Endothelial cell of umbilical vein (primary cell): ENCODE data around the gene CARNS1. TPM values are rescaled to one million over a fixed set of nuclear protein-coding genes. Genes with fewer than 3 reads are reported as not detected.
A peak's percentile ranks its signal among the peaks of the same experiment; 100 is the strongest.

ENCODE experiments used
- BruUV-seq: library from RNA; stranded (reverse); fragments of 400-500 nt; replicated peaks from 2 replicates; lab custom pipeline; 2021; lab: Mats Ljungman, UMichigan
- CTCF ChIA-PET: fragments of 300-600, 350-600 bp; sonication (Branson Sonifier 250); formaldehyde crosslinking; loops from one replicate; lab custom pipeline; 2021; ENCODE audit warnings: antibody characterized with exemption, inconsistent platforms; lab: Charles Lee
- POLR2A ChIA-PET: fragments of 300-600, 350-600 bp; sonication (Branson Sonifier 250); formaldehyde crosslinking; loops from one replicate; lab custom pipeline; 2021; ENCODE audit warnings: antibody characterized with exemption, inconsistent platforms; lab: Charles Lee
- DNase-seq: peaks from one replicate; pipeline ENCODE4 v3.0.0-alpha.2; 2011; ENCODE audit warnings: low read depth, low spot score
- FAIRE-seq: peaks from 2 replicates; lab custom pipeline; 2011; peaks lifted over from hg19 to GRCh38; lab: Jason Lieb, UNC
- H2AFZ ChIP-seq: 2 replicates; pipeline ENCODE4 v1.6.0; 2012; ENCODE audit warnings: low read depth, low read length, control low read depth, inconsistent platforms
- H3K27ac ChIP-seq: 2 replicates; pipeline ENCODE4 v1.5.1; 2011; ENCODE audit warnings: low read depth, mild to moderate bottlenecking, control low read depth, low read length, moderate library complexity; ENCODE audit not compliant: insufficient read depth
- H3K27me3 ChIP-seq, 2 experiments: 2 replicates each; pipeline versions ENCODE4 v1.6.0 to v1.6.1; 2011; ENCODE audit warnings: low read length in 2 of 2, mixed read lengths in 1 of 2; ENCODE audit not compliant: control insufficient read depth in 2 of 2, insufficient read depth in 2 of 2
- H3K36me3 ChIP-seq, 2 experiments: 2 replicates in 1 of 2; 3 replicates in 1 of 2; pipeline ENCODE4 v1.5.1; 2011; ENCODE audit warnings: low read length in 2 of 2, mild to moderate bottlenecking in 1 of 2, moderate library complexity in 1 of 2; ENCODE audit not compliant: control insufficient read depth in 2 of 2, insufficient read depth in 2 of 2; ENCODE audit errors: extremely low read depth in 1 of 2
- H3K4me1 ChIP-seq: 3 replicates; pipeline ENCODE4 v1.5.1; 2011; ENCODE audit warnings: mild to moderate bottlenecking, low read length; ENCODE audit not compliant: control insufficient read depth, insufficient read depth; ENCODE audit errors: extremely low read depth
- H3K4me2 ChIP-seq: 2 replicates; pipeline ENCODE4 v1.6.1; 2011; ENCODE audit warnings: low read length, control low read depth, mixed read lengths; ENCODE audit not compliant: insufficient read depth
- H3K4me3 ChIP-seq, 3 experiments: fragments of 200-600 bp in 1 of 3; sonication (generic), shearing (Covaris generic) in 1 of 3; replicated peaks in 1 of 3; 2 replicates each; pipeline ENCODE4 v1.5.1; 2011 to 2016; ENCODE audit warnings: control low read depth in 3 of 3, low read length in 3 of 3, mild to moderate bottlenecking in 2 of 3, inconsistent platforms in 1 of 3, low read depth in 1 of 3, moderate library complexity in 1 of 3; ENCODE audit not compliant: insufficient read depth in 1 of 3
- H3K79me2 ChIP-seq: 2 replicates; pipeline ENCODE4 v1.6.0; 2012; ENCODE audit warnings: low read length, inconsistent platforms; ENCODE audit not compliant: control insufficient read depth, insufficient read depth
- H3K9ac ChIP-seq: replicated peaks from 2 replicates; pipeline ENCODE3; 2011; ENCODE audit warnings: low read length, control low read depth; ENCODE audit not compliant: insufficient read depth; ENCODE audit errors: extremely low read depth
- H3K9me1 ChIP-seq: replicated peaks from 3 replicates; pipeline ENCODE4 v1.6.0; 2011; ENCODE audit warnings: mild to moderate bottlenecking, low read length; ENCODE audit not compliant: control insufficient read depth, insufficient read depth; ENCODE audit errors: extremely low read depth
- H3K9me3 ChIP-seq: replicated peaks from 2 replicates; pipeline ENCODE4 v1.5.1; 2012; ENCODE audit warnings: low read length, inconsistent platforms; ENCODE audit not compliant: control insufficient read depth, insufficient read depth
- H4K20me1 ChIP-seq: replicated peaks from 2 replicates; pipeline ENCODE3; 2011; ENCODE audit warnings: mild to moderate bottlenecking, low read length; ENCODE audit not compliant: control insufficient read depth, insufficient read depth; ENCODE audit errors: extremely low read depth
- CTCF ChIP-seq, 2 donors: IDR thresholded peaks; 1 replicate in 1 of 2; 2 replicates in 1 of 2; pipeline ENCODE4 v1.5.1; 2011; ENCODE audit warnings: low read length in 2 of 2, mild to moderate bottlenecking in 2 of 2, moderate library complexity in 2 of 2, control low read depth in 1 of 2, inconsistent platforms in 1 of 2, low read depth in 1 of 2; ENCODE audit not compliant: insufficient read depth in 1 of 2; ENCODE audit errors: extremely low read depth in 1 of 2
- FOS ChIP-seq: IDR thresholded peaks from 2 replicates; pipeline ENCODE4 v1.6.1; 2011; ENCODE audit warnings: mild to moderate bottlenecking, low read length, moderate library complexity, borderline replicate concordance; ENCODE audit not compliant: insufficient read depth
- GATA2 ChIP-seq: IDR thresholded peaks from 2 replicates; pipeline ENCODE4 v1.7.0; 2011; ENCODE audit warnings: low read depth, mild to moderate bottlenecking, moderate library complexity, mixed read lengths, low read length; ENCODE audit not compliant: insufficient read length, insufficient read depth
- JUN ChIP-seq: IDR thresholded peaks from 2 replicates; pipeline ENCODE4 v1.6.1; 2011; ENCODE audit warnings: borderline replicate concordance, low read depth; ENCODE audit not compliant: insufficient read length, insufficient read depth
- MAX ChIP-seq: IDR thresholded peaks from 2 replicates; pipeline ENCODE4 v1.6.1; 2011; ENCODE audit not compliant: insufficient read depth, insufficient read length
- MYC ChIP-seq: IDR thresholded peaks from one replicate; pipeline ENCODE4 v1.6.1; 2011; ENCODE audit warnings: mild to moderate bottlenecking, low read depth, low read length
- POLR2A ChIP-seq: IDR thresholded peaks from 2 replicates; pipeline ENCODE4 v1.6.1; 2012; ENCODE audit warnings: low read depth, mild to moderate bottlenecking, control low read depth, low read length
- POLR2AphosphoS5 ChIP-seq: IDR thresholded peaks from 2 replicates; pipeline ENCODE4 v1.6.1; 2012; ENCODE audit warnings: low read depth, mild to moderate bottlenecking, control low read depth, low read length, moderate library complexity; ENCODE audit not compliant: insufficient read depth
- dilution Hi-C: fragments of 300-500 bp; cut with MboI; formaldehyde crosslinking; loops from one replicate; pipeline ENCODE4 v1.15.0; 2019; ENCODE audit warnings: low sequenced_read_pairs; ENCODE audit not compliant: extremely low pct_ligation_motif_present
- intact Hi-C: fragments of 100-400 bp; cut with micrococcal nuclease; formaldehyde crosslinking; loops from one replicate; pipeline ENCODE4 v1.10.0; 2022
- polyA plus RNA-seq, 4 experiments: library from polyadenylated mRNA; depleted of rRNA in 3 of 4; stranded (reverse) in 3 of 4; unstranded in 1 of 4; fragments of >200 nt; gene quantifications; 2 replicates each; pipeline versions ENCODE4 v1.2.1 to v1.2.3, GENCODE V29; 2011 to 2012; ENCODE audit warnings: missing spikeins in 1 of 4
- total RNA-seq: library from RNA; stranded (reverse); gene quantifications from 2 replicates; pipeline ENCODE4 v1.2.3, GENCODE V29; 2021

The CARNS1 gene
- total and polyA plus RNA-seq, 2 donors (not counting 3 experiments of a cell fraction or from before 2014, with no cell fraction given) = 0.14 to 0.35 TPM

GRCh38 chr11:67429038-67429668 is 13.7 kb downstream of the CARNS1 start:
- FAIRE-seq = no peak

More at GRCh38 chr11:67429038-67429668, 13.7 kb downstream of the CARNS1 start:
- TF ChIP-seq CTCF (IDR thresholded peaks at IDR 0.05; ENCODE audit: extremely low read depth in 1 of 2, insufficient read depth in 1 of 2, low read depth in 1 of 2, low read length in 2 of 2) (no peak), POLR2A (no peak), MAX (no peak), MYC (no peak), POLR2AphosphoS5 (no peak), FOS (no peak), JUN (no peak), GATA2 (no peak)
- POLR2A ChIA-PET = no interaction called here
- Histone ChIP-seq H3K27me3 (no peaks in the 10 kb centered on the region), H3K9me3 (no peaks in the 10 kb centered on the region), H2AFZ (no peak overlapping the region), H3K9ac (peak overlapping the region; percentile 66), H3K79me2 (peaks cover 10% of the 10 kb centered on the region), H3K27ac (no peak overlapping the region), H4K20me1 (no peaks in the 10 kb centered on the region), H3K4me3 (peak overlapping the region; percentile 46 to 91 (median 75)), H3K9me1 (no peaks in the 10 kb centered on the region), H3K4me2 (peak overlapping the region; percentile 49), H3K36me3 (peaks cover 0 to 21% of the 10 kb centered on the region in 2 experiments), H3K4me1 (no peaks in the 10 kb centered on the region)
- DNase-seq = no peak
- dilution Hi-C loops (no loop called here), intact Hi-C loops (loop anchor here (2.0 kb wide), 1 partner anchor 40 kb away; the partner anchor contains the start of gene TMEM134)
- BruUV-seq = no TSS peak
- CTCF ChIA-PET = interaction anchor here (1.8 kb wide), 1 partner anchor 28 kb away, joined by 8 read pairs; the partner anchor contains the start of gene PPP1CA
